Loucy (cell line): ENCODE measurements around the gene ALOX5AP.

ENCODE experiments used
- CTCF ChIP-seq: fragments of 200-600 bp; sonication (generic); conservative IDR thresholded peaks from 2 replicates; pipeline ENCODE4 v1.5.1; 2014; ENCODE audit warnings: mild to moderate bottlenecking, antibody characterized with exemption, low read length
- EZH2phosphoT487 ChIP-seq: fragments of 200-600 bp; IDR thresholded peaks from 2 replicates; pipeline ENCODE4 v1.6.1; 2018; ENCODE audit warnings: antibody characterized with exemption, mild to moderate bottlenecking, moderate library complexity, borderline replicate concordance

GRCh38 chr13:30805132-30805537 is 69.8 kb downstream of the ALOX5AP start:
- no peak for TF ChIP-seq CTCF
- no peak for TF ChIP-seq EZH2phosphoT487
